IMR-90 (cell line): ENCODE results near the gene MOG. TPM values are rescaled to one million over a fixed set of nuclear protein-coding genes. Genes with fewer than 3 reads are reported as not detected.
A peak's percentile ranks its signal among the peaks of the same experiment; 100 is the strongest.

Experiments used
- ATAC-seq: fragments of 200-7000 bp; cut with Tn5 transposase; 2 replicates; pipeline ENCODE4 v1.9.1; 2020; ENCODE audit warnings: low read depth, mild to moderate bottlenecking, moderate library complexity
- BruUV-seq: library from RNA; stranded (reverse); fragments of 400-500 nt; replicated peaks from 2 replicates; lab custom pipeline; 2021; lab: Mats Ljungman, UMichigan
- CTCF ChIA-PET: fragments of 300-600 bp; formaldehyde crosslinking; extraction: SDS; loops from one replicate; lab custom pipeline; 2021; ENCODE audit warnings: antibody characterized with exemption; lab: Yijun Ruan, JAX
- POLR2A ChIA-PET: fragments of 300-600 bp; sonication (Branson Sonifier 250); formaldehyde crosslinking; loops from one replicate; lab custom pipeline; 2022; ENCODE audit warnings: antibody characterized with exemption; ENCODE audit not compliant: unreplicated experiment; lab: Charles Lee
- DNase-seq: peaks from one replicate; pipeline ENCODE4 v3.0.0; 2013
- H2AFZ ChIP-seq: replicated peaks from 2 replicates; pipeline ENCODE3; 2013; ENCODE audit warnings: low read length, mild to moderate bottlenecking; ENCODE audit not compliant: poor library complexity
- H2AK5ac ChIP-seq: 2 replicates; pipeline ENCODE4 v1.6.1; 2013; ENCODE audit warnings: low read depth, low read length, inconsistent platforms
- H2AK9ac ChIP-seq: replicated peaks from 2 replicates; pipeline ENCODE3; 2013; ENCODE audit warnings: mild to moderate bottlenecking, low read depth, low read length, moderate library complexity; ENCODE audit not compliant: poor library complexity
- H2BK120ac ChIP-seq: 2 replicates; pipeline ENCODE4 v1.6.1; 2013; ENCODE audit warnings: low read depth, low read length, inconsistent platforms
- H2BK15ac ChIP-seq: 3 replicates; pipeline ENCODE4 v1.6.1; 2013; ENCODE audit warnings: low read depth, low read length, inconsistent platforms
- H2BK20ac ChIP-seq: 2 replicates; pipeline ENCODE4 v1.6.1; 2013; ENCODE audit warnings: low read depth, mild to moderate bottlenecking, inconsistent platforms, low read length, moderate library complexity
- H2BK5ac ChIP-seq: 2 replicates; pipeline ENCODE4 v1.6.1; 2013; ENCODE audit warnings: mild to moderate bottlenecking, low read depth, low read length, inconsistent platforms; ENCODE audit not compliant: poor library complexity, severe bottlenecking
- H3K14ac ChIP-seq: replicated peaks from 2 replicates; pipeline ENCODE4 v1.6.1; 2013; ENCODE audit warnings: low read depth, low read length, inconsistent platforms
- H3K18ac ChIP-seq: 2 replicates; pipeline ENCODE4 v1.6.1; 2013; ENCODE audit warnings: low read depth, low read length, control low read depth
- H3K23ac ChIP-seq: 2 replicates; pipeline ENCODE4 v1.6.1; 2013; ENCODE audit warnings: low read depth, low read length, inconsistent platforms
- H3K27ac ChIP-seq: 2 replicates; pipeline ENCODE4 v1.5.1; 2013; ENCODE audit warnings: mild to moderate bottlenecking, control low read depth, low read length; ENCODE audit not compliant: insufficient read depth
- H3K27me3 ChIP-seq: 2 replicates; pipeline ENCODE4 v1.6.1; 2013; ENCODE audit warnings: low read length; ENCODE audit not compliant: control insufficient read depth, insufficient read depth
- H3K36me3 ChIP-seq: 2 replicates; pipeline ENCODE4 v1.6.1; 2013; ENCODE audit warnings: low read length, mixed read lengths; ENCODE audit not compliant: control insufficient read depth, insufficient read depth
- H3K4ac ChIP-seq: 2 replicates; pipeline ENCODE4 v1.6.1; 2013; ENCODE audit warnings: low read depth, low read length, inconsistent platforms
- H3K4me1 ChIP-seq: 2 replicates; pipeline ENCODE4 v1.6.1; 2013; ENCODE audit warnings: low read length, mixed read lengths; ENCODE audit not compliant: control insufficient read depth, insufficient read depth
- H3K4me2 ChIP-seq: 2 replicates; pipeline ENCODE4 v1.6.1; 2013; ENCODE audit warnings: low read depth, mild to moderate bottlenecking, control low read depth, low read length, moderate library complexity
- H3K4me3 ChIP-seq: 2 replicates; pipeline ENCODE4 v1.5.1; 2013; ENCODE audit warnings: low read depth, mild to moderate bottlenecking, control low read depth, low read length, moderate library complexity; ENCODE audit not compliant: insufficient read depth
- H3K56ac ChIP-seq: 2 replicates; pipeline ENCODE4 v1.6.1; 2013; ENCODE audit warnings: low read length, inconsistent platforms; ENCODE audit not compliant: insufficient read depth; ENCODE audit errors: extremely low read depth
- H3K79me1 ChIP-seq, 2 experiments: 2 replicates each; pipeline ENCODE4 v1.6.1; 2013; ENCODE audit warnings: low read length in 2 of 2, inconsistent platforms in 1 of 2, low read depth in 1 of 2
- H3K9ac ChIP-seq: 2 replicates; pipeline ENCODE4 v1.6.1; 2013; ENCODE audit warnings: low read depth, low read length, control low read depth
- H3K9me1 ChIP-seq: 2 replicates; pipeline ENCODE4 v1.6.1; 2013; ENCODE audit warnings: low read length, inconsistent platforms; ENCODE audit not compliant: insufficient read depth
- H3K9me3 ChIP-seq: 2 replicates; pipeline ENCODE4 v1.6.1; 2013; ENCODE audit warnings: low read length; ENCODE audit not compliant: control insufficient read depth, insufficient read depth
- H4K20me1 ChIP-seq: 2 replicates; pipeline ENCODE4 v1.6.1; 2013; ENCODE audit warnings: low read length, inconsistent platforms; ENCODE audit not compliant: insufficient read depth
- H4K5ac ChIP-seq: 2 replicates; pipeline ENCODE4 v1.6.1; 2013; ENCODE audit warnings: mild to moderate bottlenecking, low read depth, low read length, control low read depth
- H4K8ac ChIP-seq, 2 experiments: 2 replicates each; pipeline ENCODE4 v1.6.1; 2013; ENCODE audit warnings: low read depth in 2 of 2, low read length in 2 of 2, control low read depth in 1 of 2, inconsistent platforms in 1 of 2
- H4K91ac ChIP-seq: 2 replicates; pipeline ENCODE4 v1.6.1; 2013; ENCODE audit warnings: low read depth, low read length, inconsistent platforms; ENCODE audit not compliant: insufficient read depth
- BHLHE40 ChIP-seq: fragments of 150-350 bp; IDR thresholded peaks from 2 replicates; pipeline ENCODE4 v1.6.1; 2016; ENCODE audit warnings: mild to moderate bottlenecking, low read depth, low read length
- CHD1 ChIP-seq: IDR thresholded peaks from 2 replicates; pipeline ENCODE4 v1.6.1; 2012; ENCODE audit warnings: low read depth, low read length, improper control_type of control experiment
- ELK1 ChIP-seq: fragments of 150-350 bp; IDR thresholded peaks from 2 replicates; pipeline ENCODE4 v1.6.1; 2016; ENCODE audit warnings: low read depth, mild to moderate bottlenecking, low read length, moderate library complexity, borderline replicate concordance
- FOS ChIP-seq: fragments of 150-350 bp; IDR thresholded peaks from 2 replicates; pipeline ENCODE4 v1.6.1; 2016; ENCODE audit warnings: low read depth, low read length
- MXI1 ChIP-seq: IDR thresholded peaks from 2 replicates; pipeline ENCODE4 v1.6.1; 2012; ENCODE audit warnings: low read depth, mild to moderate bottlenecking, low read length, moderate library complexity, borderline replicate concordance
- NFE2L2 ChIP-seq: fragments of 150-350 bp; IDR thresholded peaks from 2 replicates; pipeline ENCODE4 v1.6.1; 2016; ENCODE audit warnings: low read depth, mild to moderate bottlenecking, low read length
- POLR2A ChIP-seq: IDR thresholded peaks from 2 replicates; pipeline ENCODE4 v1.6.1; 2012; ENCODE audit warnings: mild to moderate bottlenecking, low read depth, low read length
- RAD21 ChIP-seq: IDR thresholded peaks from 2 replicates; pipeline ENCODE4 v1.6.1; 2012; ENCODE audit warnings: low read length, improper control_type of control experiment
- RCOR1 ChIP-seq: IDR thresholded peaks from 2 replicates; pipeline ENCODE4 v1.6.1; 2012; ENCODE audit warnings: mild to moderate bottlenecking, low read length, improper control_type of control experiment; ENCODE audit not compliant: insufficient replicate concordance
- RFX5 ChIP-seq: IDR thresholded peaks from 2 replicates; pipeline ENCODE4 v1.8.0; 2012; ENCODE audit warnings: low read depth, mild to moderate bottlenecking, low read length, moderate library complexity
- SMC3 ChIP-seq: fragments of 150-350 bp; IDR thresholded peaks from 2 replicates; pipeline ENCODE4 v1.6.1; 2016; ENCODE audit warnings: low read depth, mild to moderate bottlenecking, antibody characterized with exemption, low read length, moderate library complexity
- WGBS, 2 experiments: methylation state at CpG; one replicate each; pipeline versions ENCODE4 v1.1.5 to v1.1.7; 2013; ENCODE audit warnings: missing lambda C conversion rate in 2 of 2; ENCODE audit not compliant: insufficient read length in 1 of 2; ENCODE audit errors: extremely low coverage in 2 of 2; 5-methylcytosine and 5-hydroxymethylcytosine counted together
- dilution Hi-C: fragments of 300-500 bp; cut with HindIII; formaldehyde crosslinking; loops from one replicate; pipeline ENCODE4 v1.14.3; 2018; ENCODE audit warnings: low sequenced_read_pairs; ENCODE audit not compliant: unreplicated experiment
- in situ Hi-C: fragments of 300-500 bp; cut with MboI; formaldehyde crosslinking; loops from 3 replicates; pipeline ENCODE4 v1.14.3; 2019; ENCODE audit warnings: low sequenced_read_pairs, inconsistent platforms, mixed read lengths
- intact Hi-C: fragments of 100-400 bp; cut with micrococcal nuclease; formaldehyde crosslinking; loops from 2 replicates; pipeline ENCODE4 v1.10.0; 2022
- polyA plus RNA-seq, 3 experiments: library from polyadenylated mRNA; depleted of rRNA; stranded (reverse); fragments of >200 nt; gene quantifications; 2 replicates each; pipeline ENCODE4 v1.2.3, GENCODE V29; 2012; ENCODE audit warnings: low replicate concordance in 1 of 3
- total RNA-seq: library from RNA; depleted of rRNA; stranded (reverse); fragments of >200 nt; gene quantifications from 2 replicates; pipeline ENCODE4 v1.2.3, GENCODE V29; 2012
- TF ChIP-seq, protein P1 (sequence below): fragments of 150-350 bp; IDR thresholded peaks from 2 replicates; pipeline ENCODE4 v1.6.1; 2017; ENCODE audit warnings: mild to moderate bottlenecking, antibody characterized with exemption, low read length, low read depth
- TF ChIP-seq, protein P2 (sequence below): conservative IDR thresholded peaks from 2 replicates; pipeline ENCODE4 v1.5.1; 2012; ENCODE audit warnings: mild to moderate bottlenecking, low read depth, low read length, improper control_type of control experiment

MOG gene
- total and polyA plus RNA-seq, 2 of the 4 experiments (the other 2 are of a cell fraction) = not detected

DNA sequence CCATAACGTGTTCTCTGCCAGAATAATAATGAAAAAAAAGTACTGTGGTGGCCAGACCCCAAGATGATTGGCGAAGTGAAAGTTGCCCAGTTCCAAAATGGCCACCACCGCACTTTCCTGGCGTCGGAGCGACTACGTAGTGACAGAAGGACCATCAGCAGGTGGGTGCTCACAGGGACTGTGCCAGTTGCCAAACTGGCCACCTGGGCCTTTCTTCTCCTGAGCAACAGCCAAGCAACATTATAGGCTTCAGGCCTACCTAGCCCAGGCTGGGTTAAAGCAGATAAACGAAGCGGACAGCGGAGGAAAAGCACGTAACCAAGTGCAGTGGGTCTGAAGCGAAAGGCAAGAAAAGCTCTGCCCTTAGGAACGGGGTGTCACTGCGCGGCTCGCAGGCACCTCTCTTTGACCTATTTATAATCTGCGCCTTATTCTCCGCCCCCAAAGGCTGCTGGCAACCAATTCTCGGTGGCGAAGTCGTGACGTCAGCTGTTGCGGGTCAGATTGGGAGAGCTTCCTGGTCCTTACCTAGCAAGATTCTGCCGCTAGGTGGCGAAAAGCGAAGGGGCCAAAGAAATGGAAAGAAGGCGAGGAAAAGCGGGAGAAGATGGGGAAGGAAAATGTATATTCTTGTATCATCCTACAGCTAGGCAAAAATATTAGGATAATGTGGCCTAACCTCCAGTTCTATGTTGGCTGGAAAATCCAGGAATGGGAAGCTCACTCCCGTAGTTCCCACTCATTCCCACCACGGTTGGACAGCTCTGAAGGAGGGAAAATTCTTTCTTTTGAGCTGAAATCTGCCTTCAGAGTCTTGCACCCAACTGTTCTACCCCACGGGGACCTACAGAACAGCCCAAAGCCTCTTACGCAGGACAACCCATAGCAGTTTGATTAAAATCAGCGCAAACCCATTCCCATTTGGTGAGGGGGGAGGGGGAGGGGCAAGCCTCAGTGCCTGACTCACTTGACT, 6.9 kb upstream of the MOG start:
- H3K4me1 ChIP-seq = no peaks in the 10 kb centered on the region
- peak overlapping the region; percentile 91 for H3K4me2 ChIP-seq
- 0 out of 2 replicates have a peak overlapping the region, but pooled peaks have one; percentile 40 for H3K14ac ChIP-seq
- H2BK20ac ChIP-seq = no peak overlapping the region
- no peak overlapping the region for H4K91ac ChIP-seq
- no peaks in the 10 kb centered on the region for H3K79me1 ChIP-seq
- peak; percentile 94 for DNase-seq
- 8% methylated on average over 14 of the region's 33 CpGs; no CpG with 5 or more reads in 1 of the 2 experiments for WGBS, 2 experiments
- no peak overlapping the region for H2BK5ac ChIP-seq
- dilution Hi-C loops = no loop called here
- CTCF ChIA-PET = interaction anchor here (0.7 to 2.7 kb wide), 9 partner anchors 9 to 309 kb away, joined by 3 to 33 read pairs (median 4); partner anchors contain the start of gene GABBR1
- H3K36me3 ChIP-seq = no peaks in the 10 kb centered on the region
- no peak overlapping the region for H2AK5ac ChIP-seq
- peak overlapping the region; percentile 50 for H3K4me3 ChIP-seq
- no peak overlapping the region for H3K23ac ChIP-seq
- no peak overlapping the region for H2BK15ac ChIP-seq
- H4K8ac ChIP-seq = peak overlapping the region; percentile 62 to 86; a peak in 3 of 4 replicates
- no peak overlapping the region for H2BK120ac ChIP-seq
- H4K5ac ChIP-seq = peak overlapping the region; percentile 54
- no TSS peak for BruUV-seq
- no peak overlapping the region; the same call in 1 of the 2 replicates for H3K56ac ChIP-seq
- in situ Hi-C loops = no loop called here
- H2AFZ ChIP-seq = peak overlapping the region; percentile 98
- POLR2A ChIA-PET = no interaction called here
- peak overlapping the region; percentile 53 for H3K4ac ChIP-seq
- ATAC-seq = peak; percentile 97
- peak overlapping the region; percentile 47 for H3K9ac ChIP-seq
- no peaks in the 10 kb centered on the region for H3K9me1 ChIP-seq
- no peaks in the 10 kb centered on the region for H4K20me1 ChIP-seq
- no peak overlapping the region for H3K18ac ChIP-seq
- intact Hi-C loops = no loop called here
- H2AK9ac ChIP-seq = peak overlapping the region; percentile 67
- peaks cover 1% of the 10 kb centered on the region for H3K27me3 ChIP-seq
- no peaks in the 10 kb centered on the region for H3K9me3 ChIP-seq
- H3K27ac ChIP-seq = peak overlapping the region; percentile 19; the same call in 1 of the 2 replicates
- TF ChIP-seq CHD1 (no peak), POLR2A (0 out of 2 replicates have a peak, but pooled peaks have one; percentile 29), ELK1 (no peak), BHLHE40 (peak; percentile 43; the same call in 1 of the 2 replicates), RFX5 (peak; percentile 100), FOS (no peak), MXI1 (no peak), RAD21 (peak; percentile 21; the same call in 1 of the 2 replicates), NFE2L2 (no peak), SMC3 (0 out of 2 replicates have a peak, but pooled peaks have one; percentile 15), RCOR1 (no peak)
- TF ChIP-seq, protein P1, sequence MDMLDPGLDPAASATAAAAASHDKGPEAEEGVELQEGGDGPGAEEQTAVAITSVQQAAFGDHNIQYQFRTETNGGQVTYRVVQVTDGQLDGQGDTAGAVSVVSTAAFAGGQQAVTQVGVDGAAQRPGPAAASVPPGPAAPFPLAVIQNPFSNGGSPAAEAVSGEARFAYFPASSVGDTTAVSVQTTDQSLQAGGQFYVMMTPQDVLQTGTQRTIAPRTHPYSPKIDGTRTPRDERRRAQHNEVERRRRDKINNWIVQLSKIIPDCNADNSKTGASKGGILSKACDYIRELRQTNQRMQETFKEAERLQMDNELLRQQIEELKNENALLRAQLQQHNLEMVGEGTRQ = no peak
- TF ChIP-seq, protein P2, sequence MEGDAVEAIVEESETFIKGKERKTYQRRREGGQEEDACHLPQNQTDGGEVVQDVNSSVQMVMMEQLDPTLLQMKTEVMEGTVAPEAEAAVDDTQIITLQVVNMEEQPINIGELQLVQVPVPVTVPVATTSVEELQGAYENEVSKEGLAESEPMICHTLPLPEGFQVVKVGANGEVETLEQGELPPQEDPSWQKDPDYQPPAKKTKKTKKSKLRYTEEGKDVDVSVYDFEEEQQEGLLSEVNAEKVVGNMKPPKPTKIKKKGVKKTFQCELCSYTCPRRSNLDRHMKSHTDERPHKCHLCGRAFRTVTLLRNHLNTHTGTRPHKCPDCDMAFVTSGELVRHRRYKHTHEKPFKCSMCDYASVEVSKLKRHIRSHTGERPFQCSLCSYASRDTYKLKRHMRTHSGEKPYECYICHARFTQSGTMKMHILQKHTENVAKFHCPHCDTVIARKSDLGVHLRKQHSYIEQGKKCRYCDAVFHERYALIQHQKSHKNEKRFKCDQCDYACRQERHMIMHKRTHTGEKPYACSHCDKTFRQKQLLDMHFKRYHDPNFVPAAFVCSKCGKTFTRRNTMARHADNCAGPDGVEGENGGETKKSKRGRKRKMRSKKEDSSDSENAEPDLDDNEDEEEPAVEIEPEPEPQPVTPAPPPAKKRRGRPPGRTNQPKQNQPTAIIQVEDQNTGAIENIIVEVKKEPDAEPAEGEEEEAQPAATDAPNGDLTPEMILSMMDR = peak; percentile 98
